Mesendoderm (in vitro differentiated cells): Measurements from ENCODE around the gene SEC24D.

Experiments used
- DNase-seq: peaks from one replicate; pipeline ENCODE4 v3.0.0; 2013
- H2AK5ac ChIP-seq: 2 replicates; pipeline ENCODE4 v1.6.1; 2013; ENCODE audit warnings: low read length, inconsistent platforms
- H2BK120ac ChIP-seq: 2 replicates; pipeline ENCODE4 v1.6.1; 2013; ENCODE audit warnings: low read depth, mild to moderate bottlenecking, low read length, moderate library complexity, mixed read lengths
- H2BK15ac ChIP-seq: replicated peaks from 2 replicates; pipeline ENCODE4 v1.6.1; 2013; ENCODE audit warnings: low read depth, mild to moderate bottlenecking, moderate library complexity
- H2BK5ac ChIP-seq: 2 replicates; pipeline ENCODE4 v1.6.1; 2013; ENCODE audit warnings: low read length, inconsistent platforms
- H3K18ac ChIP-seq: 2 replicates; pipeline ENCODE4 v1.6.1; 2013; ENCODE audit warnings: mild to moderate bottlenecking, low read length, mixed read lengths
- H3K23ac ChIP-seq: one replicate; pipeline ENCODE4 v1.6.1; 2013; ENCODE audit warnings: low read length
- H3K27ac ChIP-seq: 2 replicates; pipeline ENCODE4 v1.5.1; 2013; ENCODE audit warnings: low read depth, mild to moderate bottlenecking, inconsistent platforms, low read length, moderate library complexity
- H3K27me3 ChIP-seq: 2 replicates; pipeline ENCODE4 v1.6.1; 2013; ENCODE audit warnings: low read length, control low read depth, mild to moderate bottlenecking, inconsistent platforms; ENCODE audit not compliant: insufficient read depth, poor library complexity
- H3K36me3 ChIP-seq: 2 replicates; pipeline ENCODE4 v1.6.1; 2013; ENCODE audit warnings: low read length, inconsistent platforms; ENCODE audit not compliant: control insufficient read depth, insufficient read depth
- H3K4ac ChIP-seq: one replicate; pipeline ENCODE4 v1.6.1; 2013; ENCODE audit warnings: low read depth, mild to moderate bottlenecking, low read length, moderate library complexity
- H3K4me1 ChIP-seq: 2 replicates; pipeline ENCODE4 v1.6.1; 2013; ENCODE audit warnings: low read depth, low read length, inconsistent platforms; ENCODE audit not compliant: control insufficient read depth
- H3K4me2 ChIP-seq: 2 replicates; pipeline ENCODE4 v1.6.1; 2013; ENCODE audit warnings: low read length
- H3K4me3 ChIP-seq: 2 replicates; pipeline ENCODE4 v1.5.1; 2013; ENCODE audit warnings: mild to moderate bottlenecking, low read length
- H3K56ac ChIP-seq: one replicate; pipeline ENCODE4 v1.6.1; 2013; ENCODE audit warnings: low read length
- H3K79me1 ChIP-seq: 2 replicates; pipeline ENCODE4 v1.6.1; 2013; ENCODE audit warnings: low read length, inconsistent platforms
- H3K79me2 ChIP-seq: 2 replicates; pipeline ENCODE4 v1.6.1; 2013; ENCODE audit warnings: mild to moderate bottlenecking, low read length; ENCODE audit not compliant: control insufficient read depth, insufficient read depth
- H3K9ac ChIP-seq: 2 replicates; pipeline ENCODE4 v1.6.1; 2013; ENCODE audit warnings: low read length, inconsistent platforms
- H4K5ac ChIP-seq: one replicate; pipeline ENCODE4 v1.6.1; 2013; ENCODE audit warnings: low read length
- H4K8ac ChIP-seq: one replicate; pipeline ENCODE4 v1.6.1; 2013; ENCODE audit warnings: low read depth, mild to moderate bottlenecking, control low read depth, low read length, moderate library complexity
- WGBS: extraction: QIAGEN DNeasy Blood & Tissue Kit; methylation state at CpG from one replicate; pipeline ENCODE4 v1.1.7; 2013; ENCODE audit warnings: low lambda C conversion rate, missing lambda C conversion rate; ENCODE audit not compliant: insufficient coverage; ENCODE audit errors: extremely low coverage; 5-methylcytosine and 5-hydroxymethylcytosine counted together

Gene SEC24D

GRCh38 chr4:118727360-118727759 lies 108.6 kb downstream of the SEC24D start:
- H3K4me2 ChIP-seq, result no peak overlapping the region
- H3K23ac ChIP-seq, result no peak overlapping the region
- H3K27me3 ChIP-seq, result no peaks in the 10 kb centered on the region
- no peak overlapping the region for H2BK5ac ChIP-seq
- no peak overlapping the region for H4K8ac ChIP-seq
- no peak overlapping the region for H2BK120ac ChIP-seq
- no peak overlapping the region for H2AK5ac ChIP-seq
- H2BK15ac ChIP-seq, result no peak overlapping the region
- no peak for DNase-seq
- no CpG with 5 or more reads among the region's 1 CpG for WGBS
- H4K5ac ChIP-seq, result no peak overlapping the region
- H3K27ac ChIP-seq, result no peak overlapping the region
- H3K36me3 ChIP-seq, result peaks cover 2% of the 10 kb centered on the region
- no peak overlapping the region for H3K56ac ChIP-seq
- no peaks in the 10 kb centered on the region for H3K79me1 ChIP-seq
- no peak overlapping the region for H3K9ac ChIP-seq
- no peaks in the 10 kb centered on the region for H3K79me2 ChIP-seq
- no peak overlapping the region for H3K4me3 ChIP-seq
- no peak overlapping the region for H3K4ac ChIP-seq
- H3K4me1 ChIP-seq, result no peaks in the 10 kb centered on the region
- no peak overlapping the region for H3K18ac ChIP-seq

- Histone ChIP-seq H2BK5ac (no peak overlapping the region), H3K4me1 (no peaks in the 10 kb centered on the region), H3K27ac (no peak overlapping the region), H4K5ac (no peak overlapping the region), H3K27me3 (no peaks in the 10 kb centered on the region), H3K56ac (no peak overlapping the region), H3K79me1 (no peaks in the 10 kb centered on the region), H4K8ac (no peak overlapping the region), H2AK5ac (no peak overlapping the region), H2BK120ac (no peak overlapping the region), H3K4ac (no peak overlapping the region), H2BK15ac (no peak overlapping the region), H3K9ac (no peak overlapping the region), H3K4me2 (no peak overlapping the region), H3K23ac (no peak overlapping the region), H3K4me3 (no peak overlapping the region), H3K79me2 (no peaks in the 10 kb centered on the region), H3K18ac (no peak overlapping the region), H3K36me3 (peaks cover 4% of the 10 kb centered on the region)
- WGBS, result no CpG with 5 or more reads among the region's 3 CpGs
- DNase-seq, result no peak
Measured at GRCh38 chr4:118723369-118723768, 112.6 kb downstream of the SEC24D start.

DNA sequence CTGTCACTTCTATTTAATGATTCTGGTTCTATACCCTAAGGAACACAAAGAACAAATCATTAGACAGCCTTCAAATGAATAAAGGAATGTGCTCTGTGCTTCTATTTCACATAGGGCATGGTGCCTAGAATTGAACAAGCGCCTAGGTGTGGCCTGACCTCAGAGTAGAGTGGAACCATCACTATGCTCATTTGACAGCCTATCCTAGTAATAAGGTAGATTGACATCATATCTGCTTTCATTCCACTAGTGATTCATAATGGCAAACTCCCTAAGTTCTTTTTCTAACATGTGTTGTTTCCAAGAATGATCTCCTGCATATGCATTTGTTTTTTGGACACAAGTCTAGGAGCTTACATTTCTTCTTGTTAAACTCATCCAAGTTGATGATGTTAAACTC lies 114.2 kb downstream of the SEC24D start:
- no peak overlapping the region for H2AK5ac ChIP-seq
- no peaks in the 10 kb centered on the region for H3K27me3 ChIP-seq
- H2BK120ac ChIP-seq, result no peak overlapping the region
- H3K4me3 ChIP-seq, result no peak overlapping the region
- H3K23ac ChIP-seq, result no peak overlapping the region
- no peak overlapping the region for H3K18ac ChIP-seq
- H3K9ac ChIP-seq, result no peak overlapping the region
- no peak overlapping the region for H2BK5ac ChIP-seq
- DNase-seq, result no peak
- H3K27ac ChIP-seq, result no peak overlapping the region
- H2BK15ac ChIP-seq, result no peak overlapping the region
- H3K4me1 ChIP-seq, result no peaks in the 10 kb centered on the region
- no peak overlapping the region for H4K8ac ChIP-seq
- no peak overlapping the region for H4K5ac ChIP-seq
- no peaks in the 10 kb centered on the region for H3K79me1 ChIP-seq
- no peak overlapping the region for H3K56ac ChIP-seq
- peaks cover 2% of the 10 kb centered on the region for H3K36me3 ChIP-seq
- WGBS, result no CpG with 5 or more reads among the region's 1 CpG
- H3K79me2 ChIP-seq, result no peaks in the 10 kb centered on the region
- H3K4ac ChIP-seq, result no peak overlapping the region
- no peak overlapping the region for H3K4me2 ChIP-seq

- H2AK5ac ChIP-seq, result no peak overlapping the region
- no peak for DNase-seq
- H3K27me3 ChIP-seq, result no peaks in the 10 kb centered on the region
- H4K5ac ChIP-seq, result no peak overlapping the region
- no peak overlapping the region for H3K4me3 ChIP-seq
- no peak overlapping the region for H2BK5ac ChIP-seq
- no peak overlapping the region for H3K18ac ChIP-seq
- no peak overlapping the region for H3K9ac ChIP-seq
- no CpG with 5 or more reads among the region's 4 CpGs for WGBS
- no peak overlapping the region for H3K4ac ChIP-seq
- H2BK15ac ChIP-seq, result no peak overlapping the region
- no peak overlapping the region for H4K8ac ChIP-seq
- H3K79me1 ChIP-seq, result no peaks in the 10 kb centered on the region
- H3K4me2 ChIP-seq, result no peak overlapping the region
- no peak overlapping the region for H3K23ac ChIP-seq
- H2BK120ac ChIP-seq, result no peak overlapping the region
- no peaks in the 10 kb centered on the region for H3K4me1 ChIP-seq
- no peaks in the 10 kb centered on the region for H3K79me2 ChIP-seq
- H3K36me3 ChIP-seq, result peaks cover 2% of the 10 kb centered on the region
- H3K27ac ChIP-seq, result no peak overlapping the region
- no peak overlapping the region for H3K56ac ChIP-seq
Measured at GRCh38 chr4:118718511-118719170, 117.3 kb downstream of the SEC24D start.

GRCh38 chr4:118716304-118716703 lies 119.6 kb downstream of the SEC24D start:
- no peak overlapping the region for H2AK5ac ChIP-seq
- no peaks in the 10 kb centered on the region for H3K4me1 ChIP-seq
- H3K4me2 ChIP-seq, result no peak overlapping the region
- H2BK120ac ChIP-seq, result no peak overlapping the region
- no peak overlapping the region for H3K4ac ChIP-seq
- H3K4me3 ChIP-seq, result no peak overlapping the region
- H3K23ac ChIP-seq, result no peak overlapping the region
- H4K5ac ChIP-seq, result no peak overlapping the region
- WGBS, result no CpG with 5 or more reads among the region's 3 CpGs
- no peak overlapping the region for H3K18ac ChIP-seq
- no peak overlapping the region for H2BK15ac ChIP-seq
- H3K56ac ChIP-seq, result no peak overlapping the region
- no peak for DNase-seq
- no peaks in the 10 kb centered on the region for H3K79me2 ChIP-seq
- no peaks in the 10 kb centered on the region for H3K27me3 ChIP-seq
- peaks cover 2% of the 10 kb centered on the region for H3K36me3 ChIP-seq
- no peak overlapping the region for H4K8ac ChIP-seq
- no peak overlapping the region for H3K9ac ChIP-seq
- H3K27ac ChIP-seq, result no peak overlapping the region
- H2BK5ac ChIP-seq, result no peak overlapping the region
- no peaks in the 10 kb centered on the region for H3K79me1 ChIP-seq

DNA sequence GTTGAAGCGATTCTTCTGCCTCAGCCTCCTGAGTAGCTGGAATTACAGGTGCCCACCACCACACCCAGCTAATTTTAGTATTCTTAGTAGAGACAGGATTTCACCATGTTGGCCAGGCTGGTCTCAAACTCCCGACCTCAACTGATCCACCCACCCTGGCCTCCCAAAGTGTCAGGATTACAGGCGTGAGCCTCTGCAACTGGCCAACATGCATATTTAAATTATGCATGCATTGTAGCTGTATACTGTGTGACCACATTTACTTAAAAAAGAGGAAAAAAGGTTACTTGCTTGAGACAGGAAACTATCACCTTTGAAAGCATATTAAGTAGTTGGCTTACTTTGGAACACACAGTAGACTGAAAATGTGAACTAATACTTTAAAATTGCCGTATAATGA lies 121.2 kb downstream of the SEC24D start:
- DNase-seq, result no peak
- Histone ChIP-seq H3K4me2 (no peak overlapping the region), H4K5ac (no peak overlapping the region), H3K27ac (no peak overlapping the region), H3K79me2 (no peaks in the 10 kb centered on the region), H2BK5ac (no peak overlapping the region), H3K23ac (no peak overlapping the region), H3K27me3 (no peaks in the 10 kb centered on the region), H2BK120ac (no peak overlapping the region), H3K18ac (no peak overlapping the region), H3K4me3 (no peak overlapping the region), H3K36me3 (peaks cover 3% of the 10 kb centered on the region), H3K4ac (no peak overlapping the region), H2AK5ac (no peak overlapping the region), H2BK15ac (no peak overlapping the region), H3K9ac (no peak overlapping the region), H3K56ac (no peak overlapping the region), H3K4me1 (no peaks in the 10 kb centered on the region), H3K79me1 (no peaks in the 10 kb centered on the region), H4K8ac (no peak overlapping the region)
- WGBS, result no CpG with 5 or more reads among the region's 4 CpGs
